ENCODE data around the gene LILRA2.

GRCh38 chr19:54551293-54551692 lies 22.3 kb upstream of the LILRA2 start:
- TF ChIP-seq CTCF (IDR thresholded peaks at IDR 0.05) = no peak
- no peak for TF ChIP-seq POLR2A (IDR thresholded peaks at IDR 0.05)

Measured in prostate gland (tissue), 2 donors.